ENCODE data around the gene SCRG1. TPM values are rescaled to one million over a fixed set of nuclear protein-coding genes. Genes with fewer than 3 reads are reported as not detected.

Gene SCRG1
- total and polyA plus RNA-seq, 2 donors (not counting 3 experiments of a cell fraction or from before 2014, with no cell fraction given) = not detected

DNA sequence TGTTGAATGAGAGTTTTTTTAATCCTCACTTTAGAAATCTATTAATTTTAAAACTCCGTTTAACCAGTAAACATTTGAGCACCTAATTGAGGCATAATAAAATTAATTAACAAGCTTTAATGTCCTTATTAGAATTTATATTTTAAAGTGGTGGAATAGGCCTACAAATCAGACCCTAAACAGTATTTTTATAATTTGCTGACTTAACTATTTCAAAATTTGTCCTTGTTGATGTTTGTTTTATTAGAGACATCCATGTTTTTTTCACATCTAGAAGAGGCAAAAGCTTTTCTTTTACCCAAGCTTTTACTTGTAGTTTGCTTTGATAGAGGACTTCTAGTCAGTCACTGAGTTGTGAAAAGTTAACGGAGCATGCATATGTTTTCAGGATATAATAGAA is 24.3 kb downstream of the SCRG1 start:
- TF ChIP-seq GATA2 (IDR thresholded peaks at IDR 0.05; ENCODE audit: insufficient read depth, insufficient read length, low read depth, low read length) (no peak), JUN (IDR thresholded peaks at IDR 0.05; ENCODE audit: borderline replicate concordance, insufficient read depth, insufficient read length, low read depth) (no peak), FOS (IDR thresholded peaks at IDR 0.05; ENCODE audit: borderline replicate concordance, insufficient read depth, low read length) (no peak), POLR2A (IDR thresholded peaks at IDR 0.05; ENCODE audit: low read depth, low read length) (no peak), EZH2 (IDR thresholded peaks at IDR 0.05; ENCODE audit: borderline replicate concordance, low read depth, low read length, severe bottlenecking) (no peak), MYC (IDR thresholded peaks at IDR 0.05; ENCODE audit: low read depth, low read length) (no peak), POLR2AphosphoS5 (IDR thresholded peaks at IDR 0.05; ENCODE audit: insufficient read depth, low read depth, low read length) (no peak)
- TF ChIP-seq, protein P1, sequence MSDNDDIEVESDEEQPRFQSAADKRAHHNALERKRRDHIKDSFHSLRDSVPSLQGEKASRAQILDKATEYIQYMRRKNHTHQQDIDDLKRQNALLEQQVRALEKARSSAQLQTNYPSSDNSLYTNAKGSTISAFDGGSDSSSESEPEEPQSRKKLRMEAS (IDR thresholded peaks at IDR 0.05; ENCODE audit: insufficient read depth, insufficient read length) = no peak
- TF ChIP-seq, protein P2, sequence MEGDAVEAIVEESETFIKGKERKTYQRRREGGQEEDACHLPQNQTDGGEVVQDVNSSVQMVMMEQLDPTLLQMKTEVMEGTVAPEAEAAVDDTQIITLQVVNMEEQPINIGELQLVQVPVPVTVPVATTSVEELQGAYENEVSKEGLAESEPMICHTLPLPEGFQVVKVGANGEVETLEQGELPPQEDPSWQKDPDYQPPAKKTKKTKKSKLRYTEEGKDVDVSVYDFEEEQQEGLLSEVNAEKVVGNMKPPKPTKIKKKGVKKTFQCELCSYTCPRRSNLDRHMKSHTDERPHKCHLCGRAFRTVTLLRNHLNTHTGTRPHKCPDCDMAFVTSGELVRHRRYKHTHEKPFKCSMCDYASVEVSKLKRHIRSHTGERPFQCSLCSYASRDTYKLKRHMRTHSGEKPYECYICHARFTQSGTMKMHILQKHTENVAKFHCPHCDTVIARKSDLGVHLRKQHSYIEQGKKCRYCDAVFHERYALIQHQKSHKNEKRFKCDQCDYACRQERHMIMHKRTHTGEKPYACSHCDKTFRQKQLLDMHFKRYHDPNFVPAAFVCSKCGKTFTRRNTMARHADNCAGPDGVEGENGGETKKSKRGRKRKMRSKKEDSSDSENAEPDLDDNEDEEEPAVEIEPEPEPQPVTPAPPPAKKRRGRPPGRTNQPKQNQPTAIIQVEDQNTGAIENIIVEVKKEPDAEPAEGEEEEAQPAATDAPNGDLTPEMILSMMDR (IDR thresholded peaks at IDR 0.05; ENCODE audit: extremely low read depth in 1 of 2, insufficient read depth in 1 of 2, low read depth in 1 of 2, low read length in 2 of 2) = no peak
- peaks cover 27% of the 10 kb centered on the region for H3K79me2 ChIP-seq (ENCODE audit: control insufficient read depth, insufficient read depth, low read length)
- DNase-seq (ENCODE audit: low read depth, low spot score) (no peak), FAIRE-seq (no peak)
- H3K9me3 ChIP-seq (replicated peaks; ENCODE audit: control insufficient read depth, insufficient read depth, low read length) = no peaks in the 10 kb centered on the region
- H3K4me2 ChIP-seq (ENCODE audit: insufficient read depth, low read length) = no peak overlapping the region
- H3K4me1 ChIP-seq (ENCODE audit: control insufficient read depth, extremely low read depth, insufficient read depth, low read length) = peaks cover 5% of the 10 kb centered on the region
- no peak overlapping the region for H3K27ac ChIP-seq (ENCODE audit: insufficient read depth, low read depth, low read length)
- H4K20me1 ChIP-seq (replicated peaks; ENCODE audit: control insufficient read depth, extremely low read depth, insufficient read depth, low read length) = no peaks in the 10 kb centered on the region
- no peak overlapping the region for H3K9ac ChIP-seq (replicated peaks; ENCODE audit: extremely low read depth, insufficient read depth, low read length)
- H2AFZ ChIP-seq (ENCODE audit: low read depth, low read length) = no peak overlapping the region
- H3K36me3 ChIP-seq (ENCODE audit: control insufficient read depth in 2 of 2, extremely low read depth in 1 of 2, insufficient read depth in 2 of 2, low read length in 2 of 2) = peaks cover 0 to 3% of the 10 kb centered on the region in 2 experiments
- dilution Hi-C loops (cut with MboI; ENCODE audit: extremely low pct_ligation_motif_present, low sequenced_read_pairs) (no loop called here), intact Hi-C loops (cut with micrococcal nuclease) (loop anchor here (5.0 kb wide), 1 partner anchor 362 kb away; no protein-coding TSS in a partner anchor)
- ChIA-PET CTCF (interaction anchor here (1.2 to 1.6 kb wide), 4 partner anchors 35 to 120 kb away, joined by 4 to 6 read pairs (median 4); no protein-coding TSS in a partner anchor), POLR2A (no interaction called here)
- no peak overlapping the region for H3K4me3 ChIP-seq (replicated peaks in 1 of 3; ENCODE audit: insufficient read depth in 1 of 3, low read depth in 1 of 3, low read length in 3 of 3)
- H3K27me3 ChIP-seq (ENCODE audit: control insufficient read depth in 2 of 2, insufficient read depth in 2 of 2, low read length in 2 of 2) = no peaks in the 10 kb centered on the region
- no peaks in the 10 kb centered on the region for H3K9me1 ChIP-seq (replicated peaks; ENCODE audit: control insufficient read depth, extremely low read depth, insufficient read depth, low read length)
- no TSS peak for BruUV-seq (replicated peaks)

Measured in endothelial cell of umbilical vein (primary cell).